ENCODE data around the gene LTBP1. TPM values are rescaled to one million over a fixed set of nuclear protein-coding genes. Genes with fewer than 3 reads are reported as not detected.

The LTBP1 gene
- total and polyA plus RNA-seq, 4 donors, result 5.8 to 57.6 (median 10.2) TPM

DNA sequence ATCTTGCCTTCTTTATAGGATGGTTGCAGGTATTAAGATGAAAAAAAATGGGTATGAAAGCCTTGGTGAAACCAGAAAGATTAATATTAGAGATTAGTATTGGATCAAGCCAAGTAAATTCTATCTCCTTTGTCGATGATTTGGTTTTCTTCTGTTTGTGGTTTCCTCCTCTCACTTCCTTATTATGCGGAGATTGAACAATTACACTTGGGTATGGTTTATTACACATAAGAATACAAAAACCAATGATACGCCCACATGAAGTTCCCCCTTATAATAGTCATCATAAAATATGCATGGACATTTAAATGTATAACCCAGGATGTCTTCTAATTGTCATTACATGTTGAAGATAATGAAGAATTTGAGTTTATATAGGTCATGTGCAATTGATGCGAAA is 4.9 kb downstream of the LTBP1 start:
- H3K4me3 ChIP-seq (ENCODE audit: low read depth in 1 of 3, low read length in 3 of 3), result no peak overlapping the region
- DNase-seq (ENCODE audit: low spot score), result no peak
- 82% methylated on average over 4 of the region's 4 CpGs for WGBS
- no peak overlapping the region for H3K9ac ChIP-seq (ENCODE audit: low read depth in 1 of 2, low read length in 2 of 2)
- TF ChIP-seq CTCF (IDR thresholded peaks at IDR 0.05; ENCODE audit: low read depth, low read length, missing input control) (no peak), FOXA2 (IDR thresholded peaks at IDR 0.05) (no peak), NR2F2 (IDR thresholded peaks at IDR 0.05) (no peak), TAF1 (conservative IDR thresholded peaks at IDR 0.05) (no peak), HNF4G (IDR thresholded peaks at IDR 0.05) (no peak), RXRA (IDR thresholded peaks at IDR 0.05) (no peak), YY1 (IDR thresholded peaks at IDR 0.05) (no peak), ZBTB33 (IDR thresholded peaks at IDR 0.05) (no peak)
- no peaks in the 10 kb centered on the region for H3K27me3 ChIP-seq (ENCODE audit: control insufficient read depth in 4 of 4, insufficient read depth in 4 of 4, low read length in 3 of 4)
- H3K9me3 ChIP-seq (ENCODE audit: control insufficient read depth in 4 of 4, low read length in 3 of 4), result no peaks in the 10 kb centered on the region
- H3K4me1 ChIP-seq (ENCODE audit: control insufficient read depth in 4 of 4, insufficient read depth in 4 of 4, low read length in 3 of 4), result peaks cover 0 to 8% (median 5%) of the 10 kb centered on the region in 4 donors
- no peaks in the 10 kb centered on the region for H3K36me3 ChIP-seq (ENCODE audit: control insufficient read depth in 4 of 4, insufficient read depth in 3 of 4, low read depth in 1 of 4, low read length in 3 of 4)
- H3K27ac ChIP-seq (ENCODE audit: low read depth in 1 of 2, low read length in 2 of 2), result no peak overlapping the region

- no peak for TF ChIP-seq RAD21 (IDR thresholded peaks at IDR 0.05)
- TF ChIP-seq FOXA2 (IDR thresholded peaks at IDR 0.05), result no peak
- TF ChIP-seq YY1 (IDR thresholded peaks at IDR 0.05), result no peak
- no peak for TF ChIP-seq HNF4G (IDR thresholded peaks at IDR 0.05)
- TF ChIP-seq RXRA (IDR thresholded peaks at IDR 0.05), result no peak
- no peak for TF ChIP-seq MAX (IDR thresholded peaks at IDR 0.05)
- TF ChIP-seq EGR1 (IDR thresholded peaks at IDR 0.05; ENCODE audit: low read depth in 2 of 2), result no peak
- TF ChIP-seq TAF1 (conservative IDR thresholded peaks at IDR 0.05), result no peak
- TF ChIP-seq, protein P1, sequence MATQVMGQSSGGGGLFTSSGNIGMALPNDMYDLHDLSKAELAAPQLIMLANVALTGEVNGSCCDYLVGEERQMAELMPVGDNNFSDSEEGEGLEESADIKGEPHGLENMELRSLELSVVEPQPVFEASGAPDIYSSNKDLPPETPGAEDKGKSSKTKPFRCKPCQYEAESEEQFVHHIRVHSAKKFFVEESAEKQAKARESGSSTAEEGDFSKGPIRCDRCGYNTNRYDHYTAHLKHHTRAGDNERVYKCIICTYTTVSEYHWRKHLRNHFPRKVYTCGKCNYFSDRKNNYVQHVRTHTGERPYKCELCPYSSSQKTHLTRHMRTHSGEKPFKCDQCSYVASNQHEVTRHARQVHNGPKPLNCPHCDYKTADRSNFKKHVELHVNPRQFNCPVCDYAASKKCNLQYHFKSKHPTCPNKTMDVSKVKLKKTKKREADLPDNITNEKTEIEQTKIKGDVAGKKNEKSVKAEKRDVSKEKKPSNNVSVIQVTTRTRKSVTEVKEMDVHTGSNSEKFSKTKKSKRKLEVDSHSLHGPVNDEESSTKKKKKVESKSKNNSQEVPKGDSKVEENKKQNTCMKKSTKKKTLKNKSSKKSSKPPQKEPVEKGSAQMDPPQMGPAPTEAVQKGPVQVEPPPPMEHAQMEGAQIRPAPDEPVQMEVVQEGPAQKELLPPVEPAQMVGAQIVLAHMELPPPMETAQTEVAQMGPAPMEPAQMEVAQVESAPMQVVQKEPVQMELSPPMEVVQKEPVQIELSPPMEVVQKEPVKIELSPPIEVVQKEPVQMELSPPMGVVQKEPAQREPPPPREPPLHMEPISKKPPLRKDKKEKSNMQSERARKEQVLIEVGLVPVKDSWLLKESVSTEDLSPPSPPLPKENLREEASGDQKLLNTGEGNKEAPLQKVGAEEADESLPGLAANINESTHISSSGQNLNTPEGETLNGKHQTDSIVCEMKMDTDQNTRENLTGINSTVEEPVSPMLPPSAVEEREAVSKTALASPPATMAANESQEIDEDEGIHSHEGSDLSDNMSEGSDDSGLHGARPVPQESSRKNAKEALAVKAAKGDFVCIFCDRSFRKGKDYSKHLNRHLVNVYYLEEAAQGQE (IDR thresholded peaks at IDR 0.05), result no peak
- no peak for TF ChIP-seq CTCF (IDR thresholded peaks at IDR 0.05; ENCODE audit: low read depth, low read length, missing input control)
- TF ChIP-seq FOXA1 (IDR thresholded peaks at IDR 0.05), result no peak
- H3K36me3 ChIP-seq (ENCODE audit: control insufficient read depth in 4 of 4, insufficient read depth in 3 of 4, low read depth in 1 of 4, low read length in 3 of 4), result no peaks in the 10 kb centered on the region
- no peak for DNase-seq (ENCODE audit: low spot score)
- H3K4me1 ChIP-seq (ENCODE audit: control insufficient read depth in 4 of 4, insufficient read depth in 4 of 4, low read length in 3 of 4), result peaks cover 0 to 7% (median 4%) of the 10 kb centered on the region in 4 donors
- no peak overlapping the region for H3K27ac ChIP-seq (ENCODE audit: low read depth in 1 of 2, low read length in 2 of 2)
- H3K4me3 ChIP-seq (ENCODE audit: low read depth in 1 of 3, low read length in 3 of 3), result no peak overlapping the region
- no peaks in the 10 kb centered on the region for H3K9me3 ChIP-seq (ENCODE audit: control insufficient read depth in 4 of 4, low read length in 3 of 4)
- H3K9ac ChIP-seq (ENCODE audit: low read depth in 1 of 2, low read length in 2 of 2), result no peak overlapping the region
- 88% methylated on average over 10 of the region's 10 CpGs for WGBS
- no peaks in the 10 kb centered on the region for H3K27me3 ChIP-seq (ENCODE audit: control insufficient read depth in 4 of 4, insufficient read depth in 4 of 4, low read length in 3 of 4)
Observed at GRCh38 chr2:32952761-32953476, 6.2 kb downstream of the LTBP1 start.

Measured in liver (tissue), 9 donors.